DMS153 treated with DMSO at 0.1 percent for 48 hours (cell line): ENCODE measurements around the gene USP9X.
"Not testable (repeated sequence)": the region's sequence is repeated elsewhere in the genome, so short reads cannot be mapped to it uniquely, and the experiment has no call there.

ENCODE experiments used
- DNase-seq: peaks from one replicate; lab custom pipeline; 2025; ENCODE audit not compliant: unreplicated experiment; lab: John Stamatoyannopoulos, UW

Gene USP9X

DNA sequence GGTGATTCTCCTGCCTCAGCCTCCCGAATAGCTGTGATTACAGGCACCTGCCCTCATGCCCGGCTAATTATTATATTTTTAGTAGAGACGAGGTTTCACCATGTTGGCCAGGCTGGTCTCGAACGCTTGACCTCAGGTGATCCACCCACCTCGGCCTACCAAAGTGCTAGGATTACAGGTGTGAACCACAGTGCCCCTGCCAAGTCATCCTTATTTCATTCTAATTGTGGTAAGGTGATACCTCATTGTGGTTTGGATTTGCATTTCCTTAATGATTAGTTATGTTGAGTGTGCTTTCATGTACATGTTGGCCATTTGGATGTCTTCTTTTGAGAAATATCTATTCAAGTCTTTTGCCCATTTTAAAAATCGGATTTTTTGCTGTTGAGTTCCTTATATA, 93.0 kb downstream of the USP9X start:
- no peak for DNase-seq

DNA sequence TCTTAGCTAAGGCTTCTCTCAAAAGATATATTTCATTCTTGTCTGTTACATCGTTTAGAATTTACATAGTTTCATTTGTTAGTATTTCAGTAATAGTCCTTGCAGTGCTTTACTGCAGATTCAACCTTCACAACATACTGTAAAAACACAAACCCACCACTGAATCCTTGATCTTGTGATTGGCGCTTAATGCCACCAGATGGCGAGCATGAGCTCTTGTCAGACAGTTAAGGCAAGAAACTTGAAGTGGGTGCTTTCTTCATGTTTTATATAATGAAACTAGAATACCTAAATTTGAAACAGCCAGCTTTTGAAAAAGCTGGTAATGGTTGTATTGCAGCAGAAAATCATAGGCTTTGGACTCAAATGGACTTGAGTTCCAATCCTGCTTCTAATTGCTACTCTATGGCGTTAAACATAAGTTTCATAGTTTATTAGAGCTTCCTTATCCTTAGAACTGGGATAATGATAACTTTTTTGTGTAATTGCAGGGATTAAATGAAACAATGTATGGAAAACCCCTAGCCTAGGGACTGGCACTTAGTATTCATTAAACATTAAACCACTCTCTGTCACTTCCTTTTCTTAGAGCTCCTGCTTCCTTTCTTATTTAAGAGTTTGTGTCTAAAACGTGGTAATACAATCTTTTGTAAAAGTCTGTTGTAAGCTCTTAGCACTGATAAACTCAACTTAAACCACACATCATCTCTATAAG, 95.1 kb downstream of the USP9X start:
- peak; percentile 14 for DNase-seq

DNA sequence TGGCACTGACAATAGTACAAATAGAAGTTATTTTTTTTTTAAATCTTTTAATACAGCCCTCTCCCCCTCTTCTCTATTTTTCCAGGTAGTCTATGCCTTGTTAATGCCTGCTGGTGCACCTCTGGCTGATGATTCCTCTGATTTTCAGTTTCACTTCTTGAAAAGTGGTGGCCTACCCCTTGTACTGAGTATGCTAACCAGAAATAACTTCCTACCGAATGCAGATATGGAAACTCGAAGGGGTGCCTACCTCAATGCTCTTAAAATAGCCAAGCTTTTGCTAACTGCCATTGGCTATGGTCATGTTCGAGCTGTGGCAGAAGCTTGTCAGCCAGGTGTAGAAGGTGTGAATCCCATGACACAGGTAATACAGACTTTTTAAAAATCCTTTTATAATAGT, 99.1 kb downstream of the USP9X start:
- DNase-seq = no peak

DNA sequence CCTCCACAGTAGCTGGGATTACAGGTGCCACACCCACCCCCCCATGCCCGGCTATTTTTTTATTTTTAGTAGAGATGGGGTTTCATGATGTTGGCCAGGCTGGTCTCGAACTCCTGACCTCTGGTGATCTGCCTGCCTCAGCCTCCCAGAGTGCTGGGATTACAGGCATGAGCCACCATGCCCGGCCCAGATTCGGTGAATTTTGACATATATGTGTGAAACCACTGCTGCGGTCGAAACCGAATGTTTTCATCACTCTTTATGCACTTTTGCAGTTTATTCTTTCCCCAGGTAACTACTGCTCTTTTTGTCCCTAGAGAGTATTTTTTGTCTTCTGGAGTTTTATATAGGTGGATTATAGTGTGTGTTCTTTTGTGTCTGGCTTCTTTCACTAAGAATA, 101.7 kb downstream of the USP9X start:
- not testable (repeated sequence) for DNase-seq

DNA sequence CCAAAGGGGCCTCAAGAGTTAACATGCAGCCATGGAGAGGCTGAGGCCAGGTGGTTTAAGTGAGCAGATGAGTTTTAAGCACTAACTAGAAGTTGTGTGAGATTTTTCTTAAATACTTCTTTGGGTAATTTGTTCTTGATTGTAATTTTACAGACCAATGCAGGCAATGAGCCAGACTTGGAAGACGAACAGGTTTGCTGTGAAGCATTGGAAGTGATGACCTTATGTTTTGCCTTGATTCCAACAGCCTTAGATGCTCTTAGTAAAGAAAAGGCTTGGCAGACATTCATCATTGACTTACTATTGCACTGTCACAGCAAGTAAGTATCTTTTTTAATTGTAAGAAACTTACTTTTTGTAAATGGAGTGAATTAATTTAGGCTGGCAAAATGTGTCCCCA, 103.9 kb downstream of the USP9X start:
- DNase-seq = no peak

DNA sequence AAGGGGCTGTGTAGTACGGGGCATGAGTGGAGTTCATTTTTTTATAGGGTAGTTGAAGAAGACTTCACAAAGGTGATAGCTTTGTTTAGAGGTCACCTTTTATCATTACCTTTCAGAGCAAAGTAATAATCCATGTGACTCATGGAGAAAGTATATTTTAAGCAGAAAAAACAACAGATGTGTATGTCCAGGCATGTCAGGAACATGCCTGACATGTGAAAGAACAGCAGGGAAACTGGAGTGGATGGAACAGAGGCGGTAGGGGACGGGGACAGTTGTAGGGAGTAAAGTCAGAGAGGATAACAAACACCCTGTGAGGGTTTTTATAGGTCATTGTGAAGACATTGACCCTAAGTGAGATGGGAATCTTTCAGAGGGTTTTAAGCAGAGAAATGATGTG, 107.6 kb downstream of the USP9X start:
- DNase-seq = no peak

DNA sequence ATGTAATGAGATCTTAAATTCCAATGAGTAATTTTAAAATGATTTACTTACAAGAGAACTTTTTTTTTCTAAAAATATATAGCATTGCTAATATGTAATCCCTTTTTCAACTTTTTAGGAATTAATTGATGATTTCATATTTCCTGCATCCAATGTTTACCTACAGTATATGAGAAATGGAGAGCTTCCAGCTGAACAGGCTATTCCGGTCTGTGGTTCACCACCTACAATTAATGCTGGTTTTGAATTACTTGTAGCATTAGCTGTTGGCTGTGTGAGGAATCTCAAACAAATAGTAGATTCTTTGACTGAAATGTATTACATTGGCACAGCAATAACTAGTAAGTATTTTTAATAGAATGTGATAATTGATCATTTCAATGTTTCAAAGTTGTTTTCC, 113.2 kb downstream of the USP9X start:
- DNase-seq = no peak

DNA sequence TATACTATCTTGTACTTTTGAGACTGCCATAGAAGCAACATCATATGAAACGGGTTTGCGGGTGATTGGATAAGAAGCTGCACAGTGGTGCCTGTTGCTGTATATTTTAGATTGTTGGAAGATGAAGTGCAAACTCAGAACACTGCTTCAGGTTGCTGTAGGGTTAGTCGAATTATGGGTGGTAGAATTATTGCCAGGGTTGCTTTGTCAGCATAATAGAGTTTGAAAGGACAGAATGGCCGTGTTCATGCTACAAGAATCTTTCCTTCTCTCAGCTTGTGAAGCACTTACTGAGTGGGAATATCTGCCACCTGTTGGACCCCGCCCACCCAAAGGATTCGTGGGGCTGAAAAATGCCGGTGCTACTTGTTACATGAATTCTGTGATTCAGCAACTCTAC, 115.5 kb downstream of the USP9X start:
- no peak for DNase-seq

DNA sequence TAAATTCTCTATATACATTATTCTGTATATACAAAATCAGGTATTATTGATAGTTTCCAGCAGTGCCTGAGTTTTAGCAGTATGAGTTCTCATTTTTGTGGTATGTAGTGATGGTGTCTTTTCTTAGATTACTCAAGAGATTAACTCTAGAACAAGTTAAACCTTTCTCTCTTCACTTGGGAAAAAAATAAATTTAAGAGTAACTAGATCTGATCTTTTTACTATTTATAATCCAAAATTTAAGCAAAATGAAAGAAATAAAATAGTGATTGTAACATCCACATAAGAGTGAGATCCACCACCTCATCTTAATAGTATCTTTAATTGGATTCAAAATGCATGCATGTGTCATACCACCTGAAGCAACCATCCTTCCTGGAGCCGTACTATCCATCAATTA, 124.6 kb downstream of the USP9X start:
- DNase-seq = no peak

DNA sequence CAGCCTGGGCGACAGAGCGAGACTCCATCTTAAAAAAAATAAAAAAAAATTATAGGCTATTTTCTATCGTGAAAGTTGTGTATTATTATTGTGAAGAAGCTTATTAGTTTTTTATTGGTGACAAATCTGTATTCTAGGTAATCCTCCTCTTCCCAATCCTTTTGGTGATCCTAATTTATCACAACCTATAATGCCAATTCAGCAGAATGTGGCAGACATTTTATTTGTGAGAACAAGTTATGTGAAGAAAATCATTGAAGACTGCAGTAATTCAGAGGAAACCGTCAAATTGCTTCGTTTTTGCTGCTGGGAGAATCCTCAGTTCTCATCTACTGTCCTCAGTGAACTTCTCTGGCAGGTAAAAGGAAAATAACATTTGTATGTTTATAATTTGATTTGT, 139.4 kb downstream of the USP9X start:
- no peak for DNase-seq

DNA sequence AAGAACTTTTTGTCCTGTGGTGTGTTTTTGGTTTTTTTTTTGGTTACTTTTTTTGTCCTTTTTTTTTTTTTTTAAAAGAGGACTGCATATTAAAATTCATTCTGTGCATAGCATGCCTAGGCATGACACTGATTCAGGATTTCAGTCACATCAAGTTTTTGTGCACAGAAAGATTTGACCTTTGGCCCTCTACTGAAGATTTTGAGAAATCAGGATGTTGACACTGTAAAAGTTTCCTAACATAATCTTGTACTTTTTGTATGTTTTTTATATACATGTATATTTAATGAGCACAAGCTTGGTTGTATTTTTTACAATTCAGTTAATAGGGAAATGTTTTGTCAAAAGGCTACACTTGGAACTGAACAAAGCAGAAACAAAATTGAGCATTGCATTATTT, 148.7 kb downstream of the USP9X start:
- DNase-seq = no peak

DNA sequence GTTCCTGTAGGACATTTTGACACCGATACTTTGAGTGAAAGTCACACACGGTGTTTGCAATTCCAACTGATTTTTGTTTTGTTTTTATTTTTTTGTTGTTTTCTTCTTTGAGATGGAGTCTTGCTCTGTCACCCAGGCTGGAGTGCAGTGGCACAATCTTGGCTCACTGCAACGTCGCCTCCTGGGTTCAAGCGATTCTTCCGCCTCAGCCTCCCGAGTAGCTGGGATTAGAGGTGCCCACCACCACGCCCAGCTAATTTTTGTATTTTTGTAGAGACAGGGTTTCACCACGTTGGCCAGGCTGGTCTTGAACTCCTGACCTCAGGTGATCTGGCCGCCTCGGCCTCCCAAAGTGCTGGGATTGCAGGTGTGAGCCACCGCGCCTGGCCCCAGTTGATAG, 149.2 kb downstream of the USP9X start:
- DNase-seq = not testable (repeated sequence)

DNA sequence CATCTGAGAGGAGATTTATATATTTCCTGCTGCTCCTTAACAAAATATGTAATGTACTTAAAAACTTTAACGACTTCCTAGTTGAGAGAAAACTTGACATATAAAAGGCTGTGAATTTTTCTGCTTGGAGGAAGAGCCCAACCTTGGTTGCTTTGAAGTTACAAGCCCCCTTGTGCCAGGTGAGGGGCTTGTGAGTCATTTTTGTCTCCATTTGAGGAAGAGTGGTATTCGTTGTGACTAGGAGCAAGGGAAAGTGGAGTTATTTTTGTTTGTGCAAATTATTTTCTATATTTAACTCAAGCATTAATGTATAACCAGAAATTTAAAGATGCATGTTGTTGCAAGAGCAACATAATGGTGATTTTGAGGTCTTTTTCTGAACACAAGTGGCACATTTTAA, 149.7 kb downstream of the USP9X start:
- no peak for DNase-seq

DNA sequence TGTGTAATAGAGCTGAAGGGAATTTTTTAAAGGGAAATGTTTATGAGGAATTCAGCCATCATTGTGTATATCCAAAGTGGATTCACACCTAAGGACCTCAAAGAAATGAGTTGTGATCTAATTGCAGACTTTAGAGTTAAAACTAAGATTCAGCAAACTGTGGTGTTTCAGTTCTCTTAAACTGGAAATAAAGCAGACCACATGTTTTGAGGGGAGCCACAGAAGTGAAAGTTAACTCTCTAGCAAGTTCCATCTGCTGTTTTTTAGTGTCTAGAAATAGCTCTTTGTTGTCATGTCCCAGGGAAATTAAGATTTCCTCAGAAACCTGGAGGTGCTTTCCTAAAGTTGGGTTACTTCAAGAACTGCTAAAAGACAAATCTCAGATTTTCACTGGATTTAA, 151.4 kb downstream of the USP9X start:
- no peak for DNase-seq

DNA sequence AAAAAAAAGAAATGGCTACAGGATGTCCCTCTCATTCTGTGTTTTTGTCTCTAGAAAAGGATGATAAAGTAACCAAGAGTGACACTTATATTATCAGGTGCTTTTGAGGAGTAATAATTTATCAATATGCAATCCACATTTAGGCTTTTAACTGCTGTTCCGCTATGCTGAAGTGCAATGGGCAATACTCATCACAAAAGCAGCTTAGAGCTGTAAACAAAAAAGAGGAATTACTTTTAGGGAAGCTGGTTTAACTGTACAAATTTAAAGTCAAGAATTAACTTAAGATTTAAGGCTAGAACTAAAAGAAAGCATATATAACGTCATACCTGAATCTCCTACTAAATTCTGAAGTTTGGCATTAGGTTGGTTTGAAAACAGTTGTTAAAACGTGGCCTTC, 155.3 kb downstream of the USP9X start:
- DNase-seq = no peak

DNA sequence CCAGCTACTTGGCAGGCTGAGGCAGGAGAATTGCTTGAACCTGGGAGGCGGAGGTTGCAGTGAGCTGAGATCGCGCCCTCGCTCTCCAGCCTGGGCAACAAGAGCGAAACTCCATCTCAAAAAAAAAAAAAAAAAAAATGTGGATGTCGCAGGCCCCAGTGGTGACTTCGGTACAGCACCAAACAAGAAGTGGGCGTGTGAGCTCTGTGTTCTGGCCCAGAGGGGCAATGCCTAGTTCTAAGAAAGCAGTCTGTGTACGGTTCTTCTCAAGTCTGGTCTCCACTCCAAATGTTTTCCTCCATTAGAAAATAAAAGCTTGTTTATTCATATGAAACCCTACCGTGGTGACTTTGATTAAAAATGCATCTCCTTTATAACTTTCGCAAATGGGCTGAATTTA, 156.7 kb downstream of the USP9X start:
- DNase-seq = no peak

DNA sequence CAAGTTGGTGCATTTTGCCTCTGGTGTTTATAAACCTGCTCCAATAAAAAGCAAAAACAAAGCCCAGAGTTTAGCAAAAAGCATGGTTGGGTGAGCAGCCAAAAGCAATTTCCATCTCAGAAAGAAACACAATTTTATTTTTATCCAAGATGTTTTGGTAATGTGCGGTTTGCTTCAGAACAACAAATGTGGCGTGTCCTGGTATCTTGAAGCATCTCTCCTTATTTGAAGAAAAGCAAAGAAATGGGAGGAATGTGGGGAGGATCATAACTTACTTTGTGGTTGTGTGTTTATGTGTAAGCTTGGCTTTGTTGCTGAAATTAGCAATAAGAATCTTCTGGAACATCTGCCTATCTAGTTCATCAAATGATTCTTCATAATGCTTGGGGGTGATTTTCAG, 160.4 kb downstream of the USP9X start:
- no peak for DNase-seq

DNA sequence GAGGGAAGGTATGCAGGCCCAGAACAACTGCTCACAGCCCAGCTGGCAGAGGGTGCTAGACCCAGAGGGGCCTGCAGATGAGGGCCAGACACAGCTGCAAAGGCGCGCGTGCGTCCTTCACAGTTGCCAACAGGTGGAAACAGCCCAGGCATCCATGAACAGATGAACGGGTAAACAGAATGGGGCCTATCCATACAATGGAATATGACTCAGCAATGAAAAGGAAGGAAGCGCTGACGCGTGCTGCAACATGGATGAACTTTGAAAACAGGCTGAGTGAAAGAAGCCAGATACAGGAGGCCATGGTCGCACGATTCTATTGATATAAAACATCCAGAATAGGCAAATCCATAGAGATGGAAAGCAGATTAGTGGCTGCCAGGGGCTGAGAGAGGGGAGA, 165.6 kb downstream of the USP9X start:
- DNase-seq = no peak

DNA sequence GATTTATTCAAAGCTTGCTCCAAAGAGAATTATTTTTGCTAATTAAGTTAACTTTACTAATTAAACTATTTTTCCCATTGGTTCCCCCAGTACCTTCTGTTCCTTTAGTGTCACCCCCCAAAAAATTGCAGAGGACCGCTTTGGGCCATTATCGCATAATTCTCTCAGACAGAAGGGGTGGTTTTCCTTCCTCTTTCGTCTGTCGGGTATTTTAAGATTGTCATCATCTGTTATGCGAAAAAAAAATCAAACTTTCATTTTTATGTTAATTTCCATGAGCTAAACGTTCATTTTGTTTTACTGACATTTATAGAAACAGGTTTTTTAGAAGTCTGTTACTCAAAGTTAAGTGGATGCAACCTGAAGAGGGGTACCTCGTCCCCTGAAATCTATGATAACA, 172.6 kb downstream of the USP9X start:
- DNase-seq = no peak

DNA sequence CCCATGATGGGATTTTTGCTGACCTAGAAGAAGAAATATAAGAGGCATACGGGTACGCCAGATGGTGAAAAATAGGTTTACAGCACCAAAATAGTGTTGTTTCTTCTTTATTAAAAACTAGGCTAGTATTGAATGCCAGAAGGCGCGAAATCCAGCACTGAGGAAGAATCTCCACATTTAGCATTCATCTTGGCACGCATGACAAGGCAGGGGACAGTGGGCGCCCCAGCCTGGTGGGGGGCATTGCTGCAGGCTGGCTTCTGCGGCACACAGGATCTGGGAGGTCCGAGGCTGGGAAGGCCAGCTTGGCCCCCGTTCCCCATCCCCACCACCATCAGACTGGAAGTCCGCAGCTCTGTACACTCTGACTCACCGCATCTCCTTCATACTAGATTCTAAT, 173.0 kb downstream of the USP9X start:
- DNase-seq = no peak

DNA sequence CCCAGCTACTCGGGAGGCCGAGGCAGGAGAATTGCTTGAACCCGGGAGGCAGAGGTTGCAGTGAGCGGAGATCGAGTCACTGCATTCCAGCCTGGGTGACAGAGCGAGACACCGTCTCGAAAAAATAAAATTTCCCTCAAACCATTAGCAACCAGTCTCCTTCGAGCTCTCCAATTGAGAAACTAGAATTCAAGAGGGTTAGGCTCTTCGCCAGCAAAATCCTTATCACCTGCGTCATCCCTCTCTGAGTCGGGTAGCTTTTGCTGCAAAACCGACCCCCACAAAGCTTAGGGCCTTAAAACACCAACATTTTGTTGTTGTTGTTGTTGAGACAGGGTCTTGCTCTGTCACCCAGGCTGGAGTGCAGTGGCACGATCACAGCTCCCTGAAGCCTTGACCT, 173.6 kb downstream of the USP9X start:
- DNase-seq = no peak

DNA sequence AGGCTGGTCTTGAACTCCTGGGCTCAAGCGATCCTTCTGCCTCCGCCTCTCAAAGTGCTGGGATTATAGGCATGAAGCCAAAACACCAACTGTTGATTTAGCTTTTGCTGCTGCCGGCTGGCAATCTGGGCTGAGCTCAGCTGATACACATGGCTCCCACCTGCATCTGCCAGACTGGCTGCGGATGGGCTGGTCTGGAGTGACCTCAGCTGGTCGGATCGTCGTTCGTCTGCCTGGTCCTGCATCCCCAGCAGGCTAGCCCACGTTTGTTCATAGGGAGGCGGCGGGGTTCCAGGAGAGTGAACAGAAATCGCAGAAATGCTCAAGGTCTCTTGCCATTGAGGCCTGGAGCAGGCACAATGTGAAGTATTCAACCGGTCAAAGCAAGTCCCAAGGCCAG, 174.3 kb downstream of the USP9X start:
- no peak for DNase-seq

DNA sequence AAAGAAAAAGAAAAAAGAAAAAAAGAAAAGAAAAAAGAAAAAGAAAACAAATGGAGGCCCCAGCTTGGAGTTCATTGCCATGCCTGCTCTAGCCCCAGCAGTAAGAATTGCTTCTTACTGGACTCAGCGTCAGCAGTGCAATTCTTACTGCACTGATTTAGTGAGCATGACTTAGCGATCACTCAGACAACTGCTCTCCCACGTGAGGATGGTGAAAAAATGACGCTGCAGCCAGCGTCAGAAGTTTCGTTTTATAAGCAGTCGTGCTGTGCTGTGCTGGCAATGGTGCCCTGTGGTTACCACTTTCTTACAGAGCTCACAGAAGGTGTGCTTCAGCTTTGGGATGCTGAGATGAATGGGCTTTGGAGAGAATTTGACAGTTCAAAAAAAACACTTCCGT, 180.4 kb downstream of the USP9X start:
- DNase-seq = no peak

DNA sequence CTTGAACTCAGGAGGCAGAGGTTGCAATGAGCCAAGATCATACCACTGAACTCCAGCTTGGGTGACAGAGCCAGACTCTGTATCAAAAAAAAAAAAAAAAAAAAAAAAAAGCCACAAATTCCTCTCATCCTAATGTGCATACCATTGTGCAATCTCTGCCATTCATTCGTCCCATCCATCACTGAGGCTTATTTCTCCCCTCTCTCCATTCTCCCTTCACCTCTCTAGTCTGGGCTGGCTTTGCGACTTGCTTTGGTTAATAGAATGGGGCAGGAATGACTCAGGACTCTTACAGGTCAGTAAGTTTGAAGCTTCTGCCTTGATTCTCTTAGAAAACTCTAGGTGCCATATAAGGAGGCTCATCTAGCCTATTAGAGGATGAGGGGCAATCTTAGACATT, 188.4 kb downstream of the USP9X start:
- DNase-seq = no peak
